Kidney (tissue), 14 donors: ENCODE data around the gene SCAPER. TPM values are rescaled to one million over a fixed set of nuclear protein-coding genes. Genes with fewer than 3 reads are reported as not detected.

Experiments
- DNase-seq, 5 donors: peaks; one replicate each; pipeline ENCODE4 v3.0.0-alpha.2; 2013 to 2020
- FAIRE-seq: peaks from 2 replicates; lab custom pipeline; 2012; peaks lifted over from hg19 to GRCh38; lab: Jason Lieb, UNC
- H3K27ac ChIP-seq, 2 donors: one replicate each; pipeline ENCODE4 v1.7.0; 2013; ENCODE audit warnings: low read depth in 2 of 2, low read length in 2 of 2, inconsistent platforms in 1 of 2
- H3K27me3 ChIP-seq: one replicate; pipeline ENCODE4 v1.7.1; 2013; ENCODE audit warnings: low read length, inconsistent platforms; ENCODE audit not compliant: control insufficient read depth, insufficient read depth
- H3K36me3 ChIP-seq, 3 donors: one replicate each; pipeline versions ENCODE4 v1.7.0 to v1.7.1; 2013; ENCODE audit warnings: low read length in 3 of 3, control low read depth in 1 of 3, inconsistent platforms in 1 of 3; ENCODE audit not compliant: insufficient read depth in 3 of 3, control insufficient read depth in 2 of 3
- H3K4me1 ChIP-seq, 3 donors: one replicate each; pipeline versions ENCODE4 v1.7.0 to v1.7.1; 2013; ENCODE audit warnings: low read length in 3 of 3, inconsistent platforms in 1 of 3, low read depth in 1 of 3; ENCODE audit not compliant: control insufficient read depth in 2 of 3, insufficient read depth in 2 of 3
- H3K4me3 ChIP-seq, 3 donors: one replicate each; pipeline versions ENCODE4 v1.7.0 to v1.8.1; 2013; ENCODE audit warnings: low read length in 3 of 3, control low read depth in 1 of 3, inconsistent platforms in 1 of 3
- H3K9ac ChIP-seq, 3 donors: one replicate each; pipeline versions ENCODE4 v1.7.0 to v1.7.1; 2013; ENCODE audit warnings: low read length in 3 of 3, control low read depth in 1 of 3, inconsistent platforms in 1 of 3
- H3K9me3 ChIP-seq, 3 donors: one replicate each; pipeline versions ENCODE4 v1.7.0 to v1.7.1; 2013; ENCODE audit warnings: low read length in 3 of 3, control low read depth in 1 of 3, inconsistent platforms in 1 of 3; ENCODE audit not compliant: control insufficient read depth in 2 of 3, insufficient read depth in 1 of 3
- CTCF ChIP-seq: IDR thresholded peaks from 3 replicates; pipeline ENCODE4 v1.5.1; 2012; ENCODE audit warnings: mild to moderate bottlenecking, moderate library complexity, borderline replicate concordance; ENCODE audit not compliant: insufficient read depth; ENCODE audit errors: extremely low read depth
- intact Hi-C: fragments of 100-400 bp; cut with DNase I; formaldehyde crosslinking; loops from one replicate; pipeline ENCODE4 v1.11.1; 2022
- polyA plus RNA-seq: library from polyadenylated mRNA; stranded (reverse); fragments of 350-450 nt; fragmentation: Illumina TruSeq; extraction: RNeasy Lipid Tissue Mini Kit (QIAGEN cat#74804); gene quantifications from one replicate; pipeline ENCODE4 v1.2.3, GENCODE V29; 2014; ENCODE audit warnings: low read depth, low replicate concordance; ENCODE audit not compliant: insufficient read depth
- total RNA-seq: library from RNA; stranded (reverse); fragmentation: NEBNext Ultra II Directional; extraction: Animal tissue kit (Norgen Biotek cat#: 25700); gene quantifications from one replicate; pipeline ENCODE4 v1.2.1, GENCODE V29; 2021
- donor health status: control.
- donor health status: control.
- donor health status: control.
- donor health status: control.
- donor health status: control.
- donor health status: DM: yes; HTN: yes; CAD: no.
- donor health status: Normal renal cell carcinoma (clear cell type).

SCAPER gene
- total and polyA plus RNA-seq, 2 donors from 2014 or later, result 11.6 to 39.4 TPM

GRCh38 chr15:76763554-76763953 lies 141.6 kb downstream of the SCAPER start:
- Histone ChIP-seq H3K36me3 (peaks cover 7 to 17% (median 10%) of the 10 kb centered on the region in 3 donors), H3K27ac (no peak overlapping the region), H3K4me1 (no peaks in the 10 kb centered on the region), H3K27me3 (no peaks in the 10 kb centered on the region), H3K9me3 (peaks cover 0 to 3% (median 0%) of the 10 kb centered on the region in 3 donors), H3K9ac (no peak overlapping the region), H3K4me3 (no peak overlapping the region)
- TF ChIP-seq CTCF, result no peak
- intact Hi-C loops, result no loop called here
- DNase-seq, result no peak
- no peak for FAIRE-seq

DNA sequence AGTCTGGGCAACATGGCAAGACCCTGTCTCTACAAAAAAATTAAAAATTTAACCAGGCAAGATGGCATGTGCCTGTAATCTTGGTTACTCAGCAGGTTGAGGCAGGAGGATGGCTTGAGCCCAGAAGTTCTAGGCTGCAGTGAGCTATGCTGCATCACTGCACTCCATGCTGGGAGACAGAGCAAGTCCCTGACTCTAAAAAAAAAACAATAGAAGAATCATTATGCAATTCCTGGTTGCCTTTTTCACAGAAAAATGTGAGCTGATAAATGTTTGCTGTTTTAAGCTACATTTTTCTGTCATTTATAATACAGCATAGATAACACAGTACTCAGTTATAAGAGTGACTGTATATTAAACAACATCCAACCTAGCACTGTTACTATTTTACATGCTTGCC lies 148.8 kb downstream of the SCAPER start:
- no peak overlapping the region for H3K9ac ChIP-seq
- H3K36me3 ChIP-seq, result no peaks in the 10 kb centered on the region
- no peak overlapping the region for H3K4me3 ChIP-seq
- H3K27me3 ChIP-seq, result no peaks in the 10 kb centered on the region
- FAIRE-seq (no peak), DNase-seq (no peak)
- TF ChIP-seq CTCF, result no peak
- H3K9me3 ChIP-seq, result no peaks in the 10 kb centered on the region
- no peak overlapping the region for H3K27ac ChIP-seq
- no peaks in the 10 kb centered on the region for H3K4me1 ChIP-seq
- intact Hi-C loops, result no loop called here

DNA sequence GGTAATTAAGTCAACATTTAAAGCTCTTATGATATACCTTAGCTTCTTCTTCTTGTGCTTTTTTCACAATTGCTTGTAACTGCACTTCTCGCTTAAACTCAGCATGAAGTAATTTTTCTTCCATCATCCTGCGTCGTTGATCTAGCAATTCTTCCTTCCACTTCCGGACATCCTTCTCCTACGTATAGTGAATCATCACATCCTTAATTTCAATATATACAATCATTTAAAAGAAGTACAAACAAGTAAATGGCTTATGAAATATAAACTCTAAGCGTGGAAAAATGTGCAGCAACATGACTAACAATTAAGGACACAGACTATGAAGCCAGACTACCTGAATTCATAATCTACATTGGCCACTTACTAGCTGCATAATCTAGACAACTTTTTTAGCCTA lies 151.4 kb downstream of the SCAPER start:
- Histone ChIP-seq H3K27ac (no peak overlapping the region), H3K36me3 (no peaks in the 10 kb centered on the region), H3K27me3 (no peaks in the 10 kb centered on the region), H3K9ac (no peak overlapping the region), H3K4me1 (no peaks in the 10 kb centered on the region), H3K9me3 (no peaks in the 10 kb centered on the region), H3K4me3 (no peak overlapping the region)
- no peak for TF ChIP-seq CTCF
- intact Hi-C loops, result no loop called here
- DNase-seq, result no peak
- FAIRE-seq, result no peak

- intact Hi-C loops, result no loop called here
- FAIRE-seq, result no peak
- no peak overlapping the region for H3K4me3 ChIP-seq
- no peak overlapping the region for H3K9ac ChIP-seq
- no peaks in the 10 kb centered on the region for H3K9me3 ChIP-seq
- no peak overlapping the region for H3K27ac ChIP-seq
- no peak for DNase-seq
- TF ChIP-seq CTCF, result no peak
- no peaks in the 10 kb centered on the region for H3K4me1 ChIP-seq
- H3K27me3 ChIP-seq, result no peaks in the 10 kb centered on the region
- no peaks in the 10 kb centered on the region for H3K36me3 ChIP-seq
These were observed 152.0 kb downstream of the SCAPER start for GRCh38 chr15:76753131-76753530.
